Loucy (cell line): Measurements from ENCODE around the gene EFR3B.

Experiments
- CTCF ChIP-seq: fragments of 200-600 bp; sonication (generic); conservative IDR thresholded peaks from 2 replicates; pipeline ENCODE4 v1.5.1; 2014; ENCODE audit warnings: mild to moderate bottlenecking, antibody characterized with exemption, low read length
- EZH2phosphoT487 ChIP-seq: fragments of 200-600 bp; IDR thresholded peaks from 2 replicates; pipeline ENCODE4 v1.6.1; 2018; ENCODE audit warnings: antibody characterized with exemption, mild to moderate bottlenecking, moderate library complexity, borderline replicate concordance

GRCh38 chr2:25044011-25044410, 2.1 kb downstream of the EFR3B start:
- TF ChIP-seq EZH2phosphoT487: no peak
- TF ChIP-seq CTCF: no peak
